ENCODE measurements around the gene SPDEF. TPM values are rescaled to one million over a fixed set of nuclear protein-coding genes. Genes with fewer than 3 reads are reported as not detected.

The SPDEF gene
- polyA plus RNA-seq, 1 donor = not detected

GRCh38 chr6:34583461-34583860 lies 27.3 kb upstream of the SPDEF start:
- DNase-seq = no peak

- DNase-seq = no peak
These were observed 25.4 kb upstream of the SPDEF start for GRCh38 chr6:34581561-34581920.

DNA sequence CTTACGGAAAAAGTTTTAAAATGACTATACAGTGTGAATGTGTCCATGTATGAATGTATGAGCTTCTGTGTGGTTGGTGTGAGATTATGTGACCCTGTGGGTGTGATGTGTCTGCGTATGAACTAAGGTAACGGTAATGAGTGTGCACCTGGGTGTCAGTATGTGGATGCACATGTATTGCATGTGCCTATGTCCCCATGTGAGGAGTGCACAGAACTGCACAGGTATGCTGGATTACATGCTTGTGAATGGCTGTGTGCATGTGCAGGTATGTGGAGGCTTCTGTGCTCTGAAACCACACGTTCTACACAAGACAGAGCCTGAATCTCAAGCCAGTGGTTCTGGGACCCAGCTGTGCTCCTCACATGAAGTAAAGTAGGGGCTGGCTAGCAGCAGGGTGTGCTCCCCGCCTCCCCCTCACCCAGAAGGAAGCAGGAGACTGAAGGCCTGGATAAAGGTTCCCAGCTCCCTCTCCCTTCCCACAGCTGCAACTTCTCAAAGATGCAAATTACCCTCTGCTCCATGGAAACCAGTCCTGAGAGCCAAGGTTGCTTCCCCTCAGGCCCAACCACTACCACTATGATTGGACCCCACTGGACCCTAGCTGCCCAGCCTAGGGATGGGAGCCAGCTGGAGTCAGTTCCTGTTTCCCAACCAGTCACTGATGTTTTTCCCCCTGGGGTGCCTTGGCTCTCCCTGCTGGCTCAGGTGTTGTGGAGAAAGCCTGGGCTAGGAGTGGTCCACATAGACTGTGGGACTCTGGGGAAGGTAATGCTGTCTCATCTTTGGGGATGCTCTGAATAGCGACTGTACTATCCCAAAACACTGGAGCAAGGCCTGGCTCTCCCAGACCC lies 24.8 kb upstream of the SPDEF start:
- DNase-seq = no peak

DNA sequence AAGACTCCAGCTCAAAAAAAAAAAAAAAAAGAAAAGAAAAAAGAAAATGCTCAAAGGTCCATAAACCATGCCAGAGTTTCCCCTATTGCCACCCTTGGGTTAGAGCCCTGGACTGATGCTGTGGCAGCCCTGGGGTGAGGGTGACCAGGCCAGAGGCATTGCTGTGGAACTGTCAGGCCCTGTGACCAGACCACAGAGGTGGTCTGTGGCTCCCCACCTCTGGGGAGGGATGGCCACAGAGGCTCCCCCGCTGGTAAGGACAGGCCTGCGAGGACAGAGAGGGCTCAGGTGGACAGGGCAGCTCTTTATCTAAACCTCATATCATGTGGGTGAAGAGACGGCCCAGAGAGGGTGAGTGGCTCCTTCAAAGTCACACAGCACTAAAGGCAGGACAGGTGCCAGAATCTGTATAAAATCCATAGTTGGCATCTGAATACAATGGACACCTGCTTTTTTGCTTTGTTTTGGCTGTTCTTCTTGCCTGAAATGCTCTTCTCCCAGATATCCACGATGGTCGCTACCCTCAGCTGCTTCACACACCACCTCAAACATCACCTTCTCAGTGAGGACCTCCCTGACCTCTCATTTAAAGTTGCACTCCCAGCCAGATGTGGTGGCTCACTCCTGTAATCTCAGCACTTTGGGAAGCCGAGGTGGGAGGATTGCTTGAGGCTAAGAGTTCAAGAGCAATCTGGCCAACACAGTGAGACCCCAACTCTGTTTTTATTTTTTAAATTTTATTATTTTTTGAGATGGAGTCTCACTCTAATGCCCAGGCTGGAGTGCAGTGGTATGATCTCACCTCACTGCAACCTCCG lies 22.5 kb upstream of the SPDEF start:
- no peak for DNase-seq

- no peak for DNase-seq
These were observed 20.3 kb upstream of the SPDEF start for GRCh38 chr6:34576286-34576955.

DNA sequence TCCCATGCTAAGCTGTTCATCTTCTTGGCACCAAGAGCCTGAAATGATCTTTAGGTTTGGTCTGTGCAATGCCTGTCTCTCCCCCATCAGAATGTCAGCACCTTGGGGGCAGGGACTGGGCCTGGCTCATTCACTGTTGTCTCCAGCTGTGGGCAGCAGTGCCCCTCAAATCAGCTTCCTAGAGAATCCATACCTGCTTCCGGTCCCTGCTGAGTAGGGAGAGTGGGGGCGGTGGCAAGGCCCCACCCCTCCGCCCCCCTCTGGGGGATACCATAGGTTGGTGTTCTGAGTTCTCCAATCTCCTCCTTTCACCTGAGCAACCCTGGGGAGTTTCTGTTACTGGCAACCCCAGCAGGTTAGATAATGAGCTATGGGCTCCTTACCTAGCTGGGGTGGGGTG lies 19.2 kb upstream of the SPDEF start:
- DNase-seq = no peak

DNA sequence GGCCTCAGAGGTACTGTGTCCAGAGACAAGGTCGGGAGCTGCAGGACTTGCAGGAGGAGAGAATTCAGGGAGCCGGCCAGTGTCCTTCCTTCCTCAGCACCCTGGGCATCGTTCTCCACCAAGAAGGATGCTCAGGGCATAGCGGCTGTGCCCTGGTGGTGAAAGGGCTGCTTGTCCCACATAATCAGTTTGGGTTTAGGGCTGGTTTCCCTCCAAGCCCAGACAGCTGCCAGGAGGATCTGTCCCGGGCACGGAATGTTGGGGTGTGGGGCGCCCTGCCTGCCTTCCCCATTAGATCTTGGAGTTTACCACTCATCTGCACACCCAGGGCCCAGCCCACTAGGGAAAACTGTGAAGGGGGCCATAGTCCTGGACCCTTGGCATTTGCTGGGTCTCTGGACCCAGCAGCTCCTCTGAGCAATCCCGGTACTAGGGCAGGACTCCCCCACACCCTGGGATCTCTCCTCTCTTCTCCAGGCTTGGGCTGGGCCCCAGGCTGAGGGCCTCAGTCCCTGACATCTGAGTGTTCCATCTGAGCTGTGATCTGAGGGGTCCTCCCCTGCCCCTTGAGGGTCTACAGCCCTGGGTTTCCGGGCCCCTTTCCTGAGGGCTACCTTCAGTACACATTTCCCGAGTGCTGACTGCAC lies 18.6 kb upstream of the SPDEF start:
- DNase-seq = no peak

DNA sequence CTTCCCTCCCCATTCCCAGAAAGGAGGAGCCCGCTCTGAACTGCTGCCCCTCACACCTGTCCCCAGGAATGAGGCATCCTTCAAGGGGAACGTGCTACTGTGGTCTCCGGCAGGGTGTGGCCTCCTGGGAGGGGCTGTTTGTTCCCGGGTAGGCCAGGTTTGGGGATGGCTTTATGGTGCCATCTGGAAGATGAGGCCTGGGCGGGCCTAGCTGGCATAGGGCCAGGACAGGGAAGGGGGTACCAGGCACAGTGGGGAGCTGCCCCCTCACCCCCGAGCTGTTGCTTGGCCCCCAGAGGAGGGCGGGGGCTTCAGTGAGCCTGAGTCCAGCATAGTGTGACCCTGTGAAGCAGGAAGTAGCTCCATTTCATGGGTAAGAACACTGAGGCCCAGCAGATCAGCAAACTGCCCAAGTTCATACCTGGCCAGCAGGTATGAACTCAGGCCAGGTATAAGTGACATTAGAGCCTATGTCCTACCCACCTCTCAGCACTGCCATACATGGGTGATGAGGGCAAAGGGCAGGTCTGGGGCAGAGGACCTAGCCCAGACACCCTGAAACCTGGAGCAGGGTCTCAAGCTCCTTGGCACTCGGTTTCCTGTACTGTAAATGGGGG lies 17.5 kb upstream of the SPDEF start:
- DNase-seq = no peak

- DNase-seq = no peak
These were observed 16.5 kb upstream of the SPDEF start for GRCh38 chr6:34572585-34572984.

GRCh38 chr6:34572021-34572420 lies 15.9 kb upstream of the SPDEF start:
- DNase-seq = no peak

DNA sequence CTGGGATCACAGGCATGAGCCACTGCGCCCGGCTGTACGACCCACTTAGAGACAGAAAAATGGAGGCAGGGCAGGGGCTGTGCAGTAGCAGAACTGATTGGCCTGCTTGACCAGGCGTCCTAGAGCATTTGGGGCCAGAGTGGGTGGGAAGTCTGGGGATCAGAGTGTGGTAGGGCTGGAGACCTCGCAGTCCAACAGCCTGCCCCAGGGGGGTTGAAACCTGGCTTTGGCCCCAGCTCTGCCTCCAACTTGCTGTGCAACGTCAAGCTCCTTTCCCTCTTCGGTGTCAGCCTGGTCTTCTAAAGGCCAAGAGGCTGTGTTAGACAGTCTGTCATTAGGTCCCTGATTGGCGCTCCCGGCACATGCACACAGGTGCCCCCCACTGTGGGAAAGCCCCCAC lies 15.3 kb upstream of the SPDEF start:
- no peak for DNase-seq

DNA sequence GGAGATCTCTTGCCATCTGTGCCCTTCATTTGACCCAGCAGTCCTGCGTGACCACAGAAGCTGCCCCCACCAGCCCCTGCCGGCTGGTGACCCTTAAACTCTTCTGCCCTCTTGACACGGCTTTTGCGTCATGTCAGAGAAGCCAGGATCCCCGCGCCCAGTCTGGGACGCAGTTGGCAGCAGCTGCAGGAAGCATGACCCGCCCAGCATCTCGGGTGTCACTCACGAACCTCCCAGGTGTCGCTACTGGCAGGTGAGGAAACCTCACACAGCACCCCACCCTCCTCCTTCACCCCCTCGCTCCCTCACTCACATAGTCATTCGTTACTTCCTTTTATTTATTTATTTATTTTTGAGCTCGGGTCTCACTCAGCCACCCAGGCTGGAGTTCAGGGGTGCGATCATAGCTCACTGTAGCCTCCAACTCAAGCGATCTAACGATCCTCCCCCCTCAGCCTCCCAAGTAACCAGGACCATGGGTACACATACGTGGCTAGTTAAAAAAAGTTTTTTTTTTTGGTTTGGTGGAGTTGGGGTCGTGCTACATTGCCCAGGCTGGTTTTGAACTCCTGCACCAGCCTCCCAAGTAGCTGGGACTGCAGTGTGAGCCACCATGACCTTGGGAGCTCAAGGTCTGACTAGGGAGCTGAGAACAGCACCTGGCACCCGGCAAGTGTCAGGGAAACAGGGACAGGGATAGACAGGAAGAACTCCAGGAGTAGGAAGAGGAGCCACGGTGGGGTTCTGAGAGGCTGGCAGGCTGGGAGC lies 14.1 kb upstream of the SPDEF start:
- no peak for DNase-seq

- no peak for DNase-seq
These were observed 13.3 kb upstream of the SPDEF start for GRCh38 chr6:34569361-34569973.

GRCh38 chr6:34568341-34569201 lies 12.4 kb upstream of the SPDEF start:
- no peak for DNase-seq

GRCh38 chr6:34566830-34567546 lies 10.9 kb upstream of the SPDEF start:
- no peak for DNase-seq

GRCh38 chr6:34565722-34566137 lies 9.6 kb upstream of the SPDEF start:
- no peak for DNase-seq

GRCh38 chr6:34564181-34564580 lies 8.1 kb upstream of the SPDEF start:
- DNase-seq = no peak

- no peak for DNase-seq
These were observed 7.4 kb upstream of the SPDEF start for GRCh38 chr6:34563513-34563870.

DNA sequence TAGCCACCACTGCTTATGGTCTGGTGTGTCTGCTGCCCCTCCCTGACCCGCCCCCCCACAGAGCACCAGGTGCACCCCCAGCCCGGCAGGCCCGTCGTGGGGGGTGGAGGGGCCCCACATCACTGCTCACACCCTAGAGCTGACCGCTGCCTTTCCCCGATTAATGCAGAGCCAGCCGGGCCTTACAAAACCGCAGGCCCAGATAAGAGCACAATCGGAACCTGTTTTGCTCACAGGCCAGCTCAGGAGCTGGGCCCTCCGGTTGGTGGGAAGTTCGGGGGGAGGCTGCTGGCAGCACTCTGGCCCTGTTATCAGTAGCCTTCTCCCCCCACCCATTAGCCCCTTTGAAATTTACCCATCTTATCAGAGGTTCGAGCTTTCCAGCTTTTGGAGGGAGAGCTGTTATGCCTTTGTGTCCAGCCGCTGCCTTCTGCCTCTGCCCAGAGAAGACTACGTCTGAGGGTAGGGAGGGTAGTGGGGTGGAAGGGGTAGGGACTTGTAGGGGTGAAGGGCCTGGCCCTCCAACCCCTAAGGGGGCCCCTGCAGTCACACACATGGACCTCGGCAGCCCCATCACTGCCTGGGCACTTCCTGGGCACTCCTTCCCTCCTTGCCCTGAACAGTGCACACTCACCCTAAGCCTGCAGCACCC lies 6.9 kb upstream of the SPDEF start:
- DNase-seq = no peak

All from hindlimb muscle (tissue), 1 donor.